COR-L47 (cell line): Measurements from ENCODE around the gene ZNF121.
"Not testable (repeated sequence)": the region's sequence is repeated elsewhere in the genome, so short reads cannot be mapped to it uniquely, and the experiment has no call there.

Experiments
- DNase-seq: peaks from one replicate; lab custom pipeline; 2025; lab: John Stamatoyannopoulos, UW

Gene ZNF121

GRCh38 chr19:9584073-9584833, at the start of gene ZNF121:
ZNF121 (minus strand) TSS chr19:9584504; CDS start chr19:9568097, 16,407 bp downstream.
- DNase-seq, result peak; percentile 91

DNA sequence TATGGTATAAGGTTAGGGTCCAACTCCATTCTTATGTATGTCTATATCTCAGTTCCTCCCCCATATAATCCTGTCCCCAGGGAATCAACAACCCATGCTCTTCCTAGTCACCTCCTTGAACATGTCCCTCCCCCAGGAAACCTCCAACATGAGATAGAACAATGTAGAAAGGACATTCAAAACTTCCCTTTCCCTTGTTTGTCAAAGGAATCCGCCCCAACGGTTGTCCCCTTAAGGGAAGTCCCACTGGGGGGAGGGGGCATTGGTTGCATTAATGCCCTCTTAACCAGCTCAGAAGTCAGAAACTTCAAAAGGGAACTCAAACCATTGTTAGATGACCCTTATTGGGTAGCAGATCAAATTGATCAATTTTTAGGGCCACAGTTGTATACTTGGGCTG, 43.6 kb upstream of the ZNF121 start:
- no peak for DNase-seq

- no peak for DNase-seq
Measured at GRCh38 chr19:9622531-9622930, 38.2 kb upstream of the ZNF121 start.

- peak; percentile 85 for DNase-seq
Measured at GRCh38 chr19:9621156-9622037, 37.1 kb upstream of the ZNF121 start, which contains the start of gene ZNF561. ZNF561 (minus strand) TSS chr19:9621232; CDS start chr19:9619456, 1,776 bp downstream.

GRCh38 chr19:9620842-9621155, 36.5 kb upstream of the ZNF121 start:
- no peak for DNase-seq

GRCh38 chr19:9615844-9616243, 31.5 kb upstream of the ZNF121 start:
- no peak for DNase-seq

DNA sequence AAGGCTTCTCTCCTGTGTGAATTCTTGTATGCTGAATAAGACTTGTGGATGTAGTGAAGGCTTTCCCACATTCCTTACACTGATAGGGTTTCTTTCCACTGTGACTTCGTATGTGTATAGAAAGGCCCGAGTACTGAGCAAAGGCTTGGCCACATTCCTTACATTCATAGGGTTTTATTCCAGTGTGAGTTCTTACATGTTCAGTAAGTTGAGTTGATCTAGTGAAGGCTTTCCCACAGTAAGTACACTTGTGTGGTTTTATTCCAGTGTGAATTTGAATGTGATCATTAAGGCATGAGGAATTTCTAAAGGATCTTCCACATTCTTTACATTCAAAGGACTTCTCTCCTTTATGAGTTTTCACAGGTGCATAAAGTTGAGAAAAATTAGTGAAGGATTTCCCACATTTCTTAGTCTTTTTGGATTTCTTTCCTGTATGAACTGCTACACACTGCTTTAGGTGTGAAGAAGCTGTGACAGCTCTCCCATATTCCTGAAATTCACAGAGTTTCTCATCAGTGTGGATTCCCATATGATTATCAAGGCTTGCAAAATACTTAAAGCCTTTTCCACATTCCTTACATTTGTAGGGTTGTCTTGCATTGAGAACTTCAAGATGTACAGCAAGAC, 26.3 kb upstream of the ZNF121 start:
- no peak for DNase-seq

DNA sequence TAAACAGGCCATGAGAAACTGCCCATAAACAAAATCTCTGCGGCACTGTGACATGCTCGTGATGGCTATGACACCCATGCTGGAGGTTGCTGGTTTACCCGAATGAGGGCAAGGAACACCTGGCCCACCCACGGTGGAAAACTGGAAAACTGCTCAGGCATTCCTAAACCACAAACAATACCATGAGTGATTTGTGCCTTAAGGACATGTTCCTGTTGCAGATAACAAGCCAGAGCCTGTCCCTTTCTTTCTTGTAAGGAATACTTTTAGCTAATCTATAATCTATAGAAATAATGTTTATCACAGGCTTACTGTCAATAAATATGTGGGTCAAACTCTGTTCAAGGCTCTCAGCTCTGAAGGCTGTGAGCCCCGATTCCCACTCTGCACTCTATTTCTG, 24.6 kb upstream of the ZNF121 start:
- DNase-seq, result no peak

DNA sequence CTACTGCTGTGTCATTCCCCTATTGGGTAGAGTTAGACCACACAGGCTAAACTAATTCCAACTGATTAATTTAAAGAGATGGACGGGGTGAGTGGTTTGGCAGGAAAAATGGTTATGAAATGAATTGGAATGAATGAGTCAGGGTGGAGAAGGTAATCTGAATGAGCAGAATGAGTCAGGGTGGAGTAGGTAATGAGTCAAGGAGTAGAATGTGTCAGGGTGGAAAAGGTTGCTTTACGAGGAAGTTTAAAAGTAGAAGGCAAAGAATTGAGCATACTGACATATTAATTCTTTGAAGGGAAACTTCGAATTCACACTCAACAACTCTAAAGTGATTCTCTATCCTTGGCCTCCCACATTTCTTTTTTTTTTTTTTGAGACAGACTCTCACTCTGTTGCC, 12.7 kb upstream of the ZNF121 start:
- DNase-seq, result no peak

GRCh38 chr19:9586764-9587163, 2.5 kb upstream of the ZNF121 start:
- peak; percentile 66 for DNase-seq

- not testable (repeated sequence) for DNase-seq
Measured at GRCh38 chr19:9582081-9582725, 2.1 kb downstream of the ZNF121 start.

GRCh38 chr19:9580728-9581127, 3.6 kb downstream of the ZNF121 start:
- no peak for DNase-seq

DNA sequence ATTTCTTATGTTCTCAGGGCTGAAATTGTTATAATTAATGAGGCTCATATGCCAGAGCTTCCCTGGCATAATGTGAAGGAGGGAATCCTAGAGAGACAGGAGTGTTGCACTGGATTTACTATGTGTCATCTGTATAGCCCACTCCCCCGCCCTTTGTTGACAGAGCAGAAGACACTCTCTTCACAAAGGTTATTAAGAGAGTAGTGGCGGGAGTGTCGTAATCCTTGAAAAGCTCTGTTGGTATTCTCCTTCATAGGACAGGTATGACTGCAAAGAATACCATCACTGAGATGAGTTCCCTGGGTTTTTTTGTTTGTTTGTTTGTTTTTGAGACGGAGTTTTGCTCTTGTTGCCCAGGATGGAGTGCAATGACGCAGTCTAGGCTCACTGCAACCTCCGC, 14.0 kb downstream of the ZNF121 start:
- DNase-seq, result no peak

DNA sequence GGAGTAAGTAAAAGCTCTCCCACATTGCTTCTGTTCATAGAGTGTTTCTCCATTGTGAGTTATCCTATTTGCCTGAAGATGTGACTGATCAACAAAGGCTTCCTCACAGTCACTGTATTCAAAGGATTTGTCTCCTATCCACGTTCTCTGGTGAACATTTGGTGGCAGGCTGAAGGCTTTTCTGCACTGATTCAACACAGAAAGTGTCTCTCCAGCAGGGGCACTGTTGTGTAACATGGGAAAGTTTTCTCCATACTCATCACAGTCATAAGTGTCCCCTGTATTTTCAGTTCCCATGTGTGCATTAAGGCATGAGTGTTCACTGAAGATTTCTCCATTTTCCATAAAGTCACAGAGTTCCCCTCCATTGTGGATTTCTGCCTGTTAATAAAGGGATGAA, 17.6 kb downstream of the ZNF121 start:
- DNase-seq, result no peak

- peak; percentile 1 for DNase-seq
Measured at GRCh38 chr19:9565900-9566705, 18.2 kb downstream of the ZNF121 start.

- DNase-seq, result no peak
Measured at GRCh38 chr19:9552536-9553274, 31.6 kb downstream of the ZNF121 start.

- DNase-seq, result no peak
Measured at GRCh38 chr19:9547870-9548269, 36.4 kb downstream of the ZNF121 start.

DNA sequence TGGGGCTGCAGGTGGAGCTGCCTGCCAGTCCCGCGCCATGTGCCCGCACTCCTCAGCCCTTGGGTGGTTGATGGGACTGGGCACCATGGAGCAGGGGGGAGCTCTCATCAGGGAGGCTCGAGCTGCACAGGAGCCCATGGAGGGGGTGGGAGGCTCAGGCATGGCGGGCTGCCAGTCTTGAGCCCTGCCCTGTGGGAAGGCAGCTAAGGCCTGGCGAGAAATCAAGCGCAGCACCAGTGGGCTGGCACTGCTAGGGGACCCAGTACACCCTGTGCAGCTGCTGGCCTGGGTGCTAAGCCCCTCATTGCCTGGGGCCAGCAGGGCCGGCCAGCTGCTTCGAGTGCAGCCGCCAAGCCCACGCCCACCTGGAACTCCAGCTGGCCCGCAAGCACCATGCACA, 43.0 kb downstream of the ZNF121 start:
- DNase-seq, result not testable (repeated sequence)

- not testable (repeated sequence) for DNase-seq
Measured at GRCh38 chr19:9539921-9540320, 44.4 kb downstream of the ZNF121 start.

DNA sequence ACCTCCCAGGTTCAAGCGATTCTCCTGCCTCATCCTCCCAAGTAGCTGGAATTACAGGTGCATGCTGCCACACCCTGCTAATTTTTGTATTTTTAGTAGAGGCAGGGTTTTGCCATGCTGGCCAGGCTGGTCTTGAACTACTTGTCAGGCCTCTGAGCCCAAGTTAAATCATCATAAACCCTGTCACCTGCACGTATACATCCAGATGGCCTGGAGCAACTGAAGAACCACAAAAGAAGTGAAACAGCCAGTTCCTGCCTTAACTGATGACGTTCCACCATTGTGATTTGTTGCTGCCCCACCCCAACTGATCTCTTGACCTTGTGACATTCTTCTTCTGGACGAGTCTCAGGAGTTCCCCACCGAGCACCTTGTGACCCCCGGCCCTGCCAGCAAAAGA, 45.1 kb downstream of the ZNF121 start:
- DNase-seq, result not testable (repeated sequence)
